SIG-M5 treated with dmso at 0.1 percent for 504 hours (cell line): Measurements from ENCODE around the gene SON.

Experiments
- DNase-seq: peaks from one replicate; lab custom pipeline; 2025; ENCODE audit not compliant: unreplicated experiment; lab: John Stamatoyannopoulos, UW

Gene SON

DNA sequence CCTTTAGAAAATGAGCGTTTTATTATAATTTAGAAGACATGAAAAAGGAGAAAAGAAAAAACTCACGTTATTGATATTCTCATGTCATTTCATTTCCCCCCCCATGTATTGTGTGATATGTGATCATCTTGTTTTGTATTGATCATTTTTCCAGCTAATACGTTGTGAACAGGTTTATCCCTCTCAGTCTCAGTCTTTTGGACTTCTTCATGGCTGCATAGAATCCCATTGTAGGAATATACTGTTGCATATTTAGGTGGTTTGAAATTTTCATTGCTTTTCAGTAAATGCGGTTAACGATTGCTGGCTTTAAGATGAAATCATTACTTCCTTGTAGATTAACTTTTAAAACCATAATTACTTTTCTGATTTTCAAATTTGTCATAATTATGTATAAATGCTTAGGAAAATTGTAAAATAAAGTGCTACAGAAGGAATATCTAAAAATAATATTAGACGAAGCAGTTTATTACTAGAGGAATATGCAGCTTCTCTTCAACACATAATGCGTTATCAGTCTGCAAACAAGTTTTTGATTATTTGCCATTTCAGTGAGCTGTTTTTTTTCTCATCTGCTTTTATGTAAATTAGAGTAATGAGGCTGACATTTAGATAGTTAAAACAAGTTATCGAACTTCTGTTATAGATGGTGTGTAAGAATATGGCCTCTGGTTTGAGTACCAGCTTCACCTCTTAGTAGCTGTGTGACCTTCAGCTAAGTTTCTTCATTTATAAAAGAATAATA, 1.8 kb downstream of the SON start:
- DNase-seq, result no peak

DNA sequence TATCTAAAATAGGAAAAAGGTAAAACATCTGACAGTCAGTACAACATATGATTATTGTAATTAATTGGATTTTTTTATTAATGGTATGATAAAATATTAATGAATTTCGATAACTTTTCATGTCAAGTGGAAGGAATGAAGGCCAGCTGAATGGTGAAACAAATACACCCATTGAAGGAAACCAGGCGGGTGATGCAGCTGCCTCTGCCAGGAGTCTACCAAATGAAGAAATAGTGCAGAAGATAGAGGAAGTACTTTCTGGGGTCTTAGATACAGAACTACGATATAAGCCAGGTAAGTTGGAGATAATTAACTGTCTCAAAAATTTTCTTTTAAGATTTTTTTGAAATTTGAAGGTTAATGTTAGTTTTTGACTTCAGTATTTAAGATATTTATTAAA, 3.2 kb downstream of the SON start:
- DNase-seq, result peak; percentile 78

DNA sequence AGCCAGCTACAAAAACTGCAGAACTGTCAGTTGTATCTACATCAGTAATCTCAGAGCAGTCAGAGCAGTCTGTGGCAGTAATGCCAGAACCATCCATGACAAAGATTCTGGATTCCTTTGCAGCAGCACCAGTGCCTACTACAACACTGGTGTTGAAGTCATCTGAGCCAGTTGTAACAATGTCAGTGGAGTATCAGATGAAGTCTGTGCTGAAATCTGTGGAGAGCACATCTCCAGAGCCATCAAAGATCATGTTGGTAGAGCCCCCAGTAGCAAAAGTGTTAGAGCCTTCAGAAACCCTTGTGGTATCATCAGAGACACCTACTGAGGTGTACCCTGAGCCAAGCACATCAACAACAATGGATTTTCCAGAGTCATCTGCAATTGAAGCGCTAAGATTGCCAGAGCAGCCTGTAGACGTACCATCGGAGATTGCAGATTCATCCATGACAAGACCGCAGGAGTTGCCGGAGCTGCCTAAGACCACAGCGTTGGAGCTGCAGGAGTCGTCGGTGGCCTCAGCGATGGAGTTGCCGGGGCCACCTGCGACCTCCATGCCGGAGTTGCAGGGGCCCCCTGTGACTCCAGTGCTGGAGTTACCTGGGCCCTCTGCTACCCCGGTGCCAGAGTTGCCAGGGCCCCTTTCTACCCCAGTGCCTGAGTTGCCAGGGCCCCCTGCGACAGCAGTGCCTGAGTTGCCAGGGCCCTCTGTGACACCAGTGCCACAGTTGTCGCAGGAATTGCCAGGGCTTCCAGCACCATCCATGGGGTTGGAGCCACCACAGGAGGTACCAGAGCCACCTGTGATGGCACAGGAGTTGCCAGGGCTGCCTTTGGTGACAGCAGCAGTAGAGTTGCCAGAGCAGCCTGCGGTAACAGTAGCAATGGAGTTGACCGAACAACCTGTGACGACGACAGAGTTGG, 7.3 kb downstream of the SON start:
- DNase-seq, result no peak

DNA sequence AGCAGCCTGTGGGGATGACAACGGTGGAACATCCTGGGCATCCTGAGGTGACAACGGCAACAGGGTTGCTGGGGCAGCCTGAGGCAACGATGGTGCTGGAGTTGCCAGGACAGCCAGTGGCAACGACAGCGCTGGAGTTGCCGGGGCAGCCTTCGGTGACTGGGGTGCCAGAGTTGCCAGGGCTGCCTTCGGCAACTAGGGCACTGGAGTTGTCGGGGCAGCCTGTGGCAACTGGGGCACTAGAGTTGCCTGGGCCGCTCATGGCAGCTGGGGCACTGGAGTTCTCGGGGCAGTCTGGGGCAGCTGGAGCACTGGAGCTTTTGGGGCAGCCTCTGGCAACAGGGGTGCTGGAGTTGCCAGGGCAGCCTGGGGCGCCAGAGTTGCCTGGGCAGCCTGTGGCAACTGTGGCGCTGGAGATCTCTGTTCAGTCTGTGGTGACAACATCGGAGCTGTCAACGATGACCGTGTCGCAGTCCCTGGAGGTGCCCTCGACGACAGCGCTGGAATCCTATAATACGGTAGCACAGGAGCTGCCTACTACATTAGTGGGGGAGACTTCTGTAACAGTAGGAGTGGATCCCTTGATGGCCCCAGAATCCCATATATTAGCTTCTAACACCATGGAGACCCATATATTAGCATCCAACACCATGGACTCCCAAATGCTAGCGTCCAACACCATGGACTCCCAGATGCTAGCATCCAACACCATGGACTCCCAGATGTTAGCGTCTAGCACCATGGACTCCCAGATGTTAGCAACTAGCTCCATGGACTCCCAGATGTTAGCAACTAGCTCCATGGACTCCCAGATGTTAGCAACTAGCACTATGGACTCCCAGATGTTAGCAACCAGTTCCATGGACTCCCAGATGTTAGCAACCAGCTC, 8.2 kb downstream of the SON start:
- no peak for DNase-seq

DNA sequence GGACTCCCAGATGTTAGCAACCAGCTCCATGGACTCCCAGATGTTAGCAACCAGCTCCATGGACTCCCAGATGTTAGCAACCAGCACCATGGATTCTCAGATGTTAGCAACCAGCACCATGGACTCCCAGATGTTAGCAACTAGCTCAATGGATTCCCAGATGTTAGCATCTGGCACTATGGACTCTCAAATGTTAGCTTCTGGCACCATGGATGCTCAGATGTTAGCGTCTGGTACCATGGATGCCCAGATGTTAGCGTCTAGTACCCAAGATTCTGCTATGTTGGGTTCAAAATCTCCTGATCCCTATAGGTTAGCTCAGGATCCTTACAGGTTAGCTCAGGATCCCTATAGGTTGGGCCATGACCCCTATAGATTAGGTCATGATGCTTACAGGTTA, 8.8 kb downstream of the SON start:
- DNase-seq, result no peak

DNA sequence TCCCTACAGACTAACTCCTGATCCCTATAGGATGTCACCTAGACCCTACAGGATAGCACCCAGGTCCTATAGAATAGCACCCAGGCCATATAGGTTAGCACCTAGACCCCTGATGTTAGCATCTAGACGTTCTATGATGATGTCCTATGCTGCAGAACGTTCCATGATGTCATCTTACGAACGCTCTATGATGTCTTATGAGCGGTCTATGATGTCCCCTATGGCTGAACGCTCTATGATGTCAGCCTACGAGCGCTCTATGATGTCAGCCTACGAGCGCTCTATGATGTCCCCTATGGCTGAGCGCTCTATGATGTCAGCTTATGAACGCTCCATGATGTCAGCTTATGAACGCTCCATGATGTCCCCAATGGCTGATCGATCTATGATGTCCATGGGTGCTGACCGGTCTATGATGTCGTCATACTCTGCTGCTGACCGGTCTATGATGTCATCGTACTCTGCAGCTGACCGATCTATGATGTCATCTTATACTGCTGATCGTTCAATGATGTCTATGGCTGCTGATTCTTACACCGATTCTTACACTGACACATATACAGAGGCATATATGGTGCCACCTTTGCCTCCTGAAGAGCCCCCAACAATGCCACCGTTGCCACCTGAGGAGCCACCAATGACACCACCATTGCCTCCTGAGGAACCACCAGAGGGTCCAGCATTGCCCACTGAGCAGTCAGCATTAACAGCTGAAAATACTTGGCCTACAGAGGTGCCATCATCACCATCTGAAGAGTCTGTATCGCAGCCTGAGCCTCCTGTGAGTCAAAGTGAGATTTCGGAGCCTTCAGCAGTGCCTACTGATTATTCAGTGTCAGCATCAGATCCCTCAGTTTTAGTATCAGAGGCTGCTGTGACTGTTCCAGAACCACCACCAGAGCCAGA, 9.5 kb downstream of the SON start:
- DNase-seq, result no peak

DNA sequence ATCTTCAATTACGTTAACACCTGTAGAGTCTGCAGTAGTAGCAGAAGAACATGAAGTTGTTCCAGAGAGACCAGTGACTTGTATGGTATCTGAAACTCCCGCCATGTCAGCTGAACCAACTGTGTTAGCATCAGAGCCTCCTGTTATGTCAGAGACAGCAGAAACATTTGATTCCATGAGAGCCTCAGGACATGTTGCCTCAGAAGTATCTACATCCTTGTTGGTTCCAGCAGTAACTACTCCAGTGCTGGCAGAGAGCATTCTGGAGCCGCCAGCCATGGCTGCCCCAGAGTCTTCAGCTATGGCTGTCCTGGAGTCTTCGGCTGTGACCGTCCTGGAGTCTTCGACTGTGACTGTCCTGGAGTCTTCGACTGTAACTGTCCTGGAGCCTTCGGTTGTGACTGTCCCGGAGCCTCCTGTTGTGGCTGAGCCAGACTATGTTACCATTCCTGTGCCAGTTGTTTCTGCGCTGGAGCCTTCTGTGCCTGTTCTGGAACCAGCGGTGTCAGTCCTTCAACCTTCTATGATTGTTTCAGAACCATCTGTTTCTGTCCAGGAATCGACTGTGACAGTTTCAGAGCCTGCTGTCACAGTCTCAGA, 10.3 kb downstream of the SON start:
- DNase-seq, result no peak

DNA sequence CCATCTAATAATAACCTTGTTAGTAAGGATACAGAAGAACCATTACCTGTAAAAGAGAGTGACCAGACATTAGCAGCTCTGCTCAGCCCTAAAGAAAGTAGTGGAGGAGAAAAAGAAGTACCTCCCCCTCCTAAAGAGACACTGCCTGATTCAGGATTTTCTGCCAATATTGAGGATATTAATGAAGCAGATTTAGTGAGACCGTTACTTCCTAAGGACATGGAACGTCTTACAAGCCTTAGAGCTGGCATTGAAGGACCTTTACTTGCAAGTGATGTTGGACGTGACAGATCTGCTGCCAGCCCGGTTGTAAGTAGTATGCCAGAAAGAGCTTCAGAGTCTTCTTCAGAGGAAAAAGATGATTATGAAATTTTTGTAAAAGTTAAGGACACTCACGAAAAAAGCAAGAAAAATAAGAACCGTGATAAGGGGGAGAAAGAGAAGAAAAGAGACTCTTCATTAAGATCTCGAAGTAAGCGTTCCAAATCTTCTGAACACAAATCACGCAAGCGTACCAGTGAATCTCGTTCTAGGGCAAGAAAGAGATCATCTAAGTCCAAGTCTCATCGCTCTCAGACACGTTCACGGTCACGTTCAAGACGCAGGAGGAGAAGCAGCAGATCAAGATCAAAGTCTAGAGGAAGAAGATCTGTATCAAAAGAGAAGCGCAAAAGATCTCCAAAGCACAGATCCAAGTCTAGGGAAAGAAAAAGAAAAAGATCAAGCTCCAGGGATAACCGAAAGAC, 11.6 kb downstream of the SON start:
- DNase-seq, result no peak

DNA sequence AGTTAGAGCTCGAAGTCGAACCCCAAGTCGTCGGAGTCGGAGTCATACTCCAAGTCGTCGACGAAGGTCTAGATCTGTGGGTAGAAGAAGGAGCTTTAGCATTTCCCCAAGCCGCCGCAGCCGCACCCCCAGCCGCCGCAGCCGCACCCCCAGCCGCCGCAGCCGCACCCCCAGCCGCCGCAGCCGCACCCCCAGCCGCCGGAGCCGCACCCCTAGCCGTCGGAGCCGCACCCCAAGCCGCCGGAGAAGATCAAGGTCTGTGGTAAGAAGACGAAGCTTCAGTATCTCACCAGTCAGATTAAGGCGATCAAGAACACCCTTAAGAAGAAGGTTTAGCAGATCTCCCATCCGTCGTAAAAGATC, 12.1 kb downstream of the SON start:
- no peak for DNase-seq

DNA sequence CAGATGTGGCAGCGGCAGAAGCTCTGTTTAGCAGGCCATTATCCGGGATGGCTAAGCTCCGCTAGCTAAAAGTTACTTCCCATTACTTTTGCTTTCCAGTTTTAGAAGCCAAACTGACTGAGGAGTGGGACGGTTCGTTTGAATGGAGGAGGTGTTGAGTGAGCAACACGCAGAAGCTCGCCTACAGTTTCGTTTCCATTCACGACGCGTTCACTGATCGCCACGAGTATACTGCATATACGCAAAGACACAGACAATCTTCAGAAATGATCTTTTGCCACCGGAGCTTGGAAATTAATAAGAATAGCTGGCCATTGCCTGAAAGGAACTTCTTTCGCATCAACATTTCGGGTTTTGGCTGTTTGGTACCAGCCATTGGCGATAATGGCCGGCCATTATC, 14.6 kb downstream of the SON start:
- DNase-seq, result no peak

DNA sequence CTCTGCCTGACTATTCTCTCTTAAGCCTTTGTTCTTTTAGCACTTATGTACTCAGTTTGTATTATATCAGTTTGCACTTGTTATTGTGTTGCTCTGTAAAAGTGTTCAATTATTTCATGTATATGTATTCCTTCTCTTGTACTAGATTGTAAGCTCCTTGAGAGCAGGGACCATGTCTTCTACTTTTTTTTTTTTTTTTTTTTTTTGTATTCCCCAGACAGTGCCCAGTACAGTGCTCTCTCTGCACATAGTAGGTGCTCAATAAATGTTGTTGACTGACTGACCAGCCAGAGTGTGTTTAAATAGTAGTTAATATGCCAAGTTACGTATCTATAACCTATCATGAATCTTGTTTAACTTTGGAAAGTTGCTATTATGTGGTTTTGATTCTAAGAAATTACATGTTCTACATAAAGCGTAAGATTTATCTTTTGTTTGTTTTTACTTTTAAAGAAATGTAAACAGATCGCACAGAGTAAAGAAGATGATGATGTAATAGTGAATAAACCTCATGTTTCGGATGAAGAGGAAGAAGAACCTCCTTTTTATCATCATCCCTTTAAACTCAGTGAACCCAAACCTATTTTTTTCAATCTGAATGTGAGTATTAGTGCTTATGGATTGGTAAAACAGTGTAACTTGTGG, 16.1 kb downstream of the SON start:
- no peak for DNase-seq

DNA sequence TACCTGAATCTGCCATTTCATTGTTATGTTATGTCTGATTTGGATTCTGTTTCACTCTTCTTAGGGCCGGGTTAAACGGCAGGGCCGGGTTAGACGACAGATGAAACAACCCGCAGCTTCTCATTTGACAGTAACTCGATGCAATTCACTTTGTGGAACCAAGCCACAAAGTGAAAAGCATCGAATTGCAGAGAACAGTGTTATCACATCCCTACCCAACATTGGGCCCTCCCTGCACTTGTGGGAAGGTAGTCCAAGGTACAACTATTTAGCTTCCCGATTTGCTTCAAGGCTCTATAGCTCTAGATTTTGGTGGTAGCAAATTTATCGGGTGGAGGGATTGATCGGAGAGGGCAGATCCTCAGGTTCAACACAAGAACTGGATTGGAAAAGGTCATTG, 17.0 kb downstream of the SON start:
- DNase-seq, result no peak

DNA sequence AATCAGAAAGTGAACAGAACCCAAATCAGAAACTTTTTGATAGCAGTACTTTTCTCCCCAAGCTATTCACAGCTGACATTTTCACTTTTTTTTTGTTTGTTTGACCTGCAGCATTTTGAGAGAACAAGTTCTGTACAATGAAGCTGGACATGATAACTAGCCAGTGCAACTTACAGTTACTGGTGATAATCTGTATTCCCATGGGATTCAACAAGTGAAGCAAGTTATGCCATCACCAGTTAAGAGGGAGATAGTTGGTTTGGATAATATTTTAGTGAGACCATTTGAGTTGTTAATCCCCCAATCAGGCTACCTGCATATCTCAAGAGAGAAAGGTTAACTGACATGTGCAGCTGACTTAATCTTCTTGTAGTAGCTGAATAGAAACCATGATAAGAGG, 18.1 kb downstream of the SON start:
- no peak for DNase-seq

DNA sequence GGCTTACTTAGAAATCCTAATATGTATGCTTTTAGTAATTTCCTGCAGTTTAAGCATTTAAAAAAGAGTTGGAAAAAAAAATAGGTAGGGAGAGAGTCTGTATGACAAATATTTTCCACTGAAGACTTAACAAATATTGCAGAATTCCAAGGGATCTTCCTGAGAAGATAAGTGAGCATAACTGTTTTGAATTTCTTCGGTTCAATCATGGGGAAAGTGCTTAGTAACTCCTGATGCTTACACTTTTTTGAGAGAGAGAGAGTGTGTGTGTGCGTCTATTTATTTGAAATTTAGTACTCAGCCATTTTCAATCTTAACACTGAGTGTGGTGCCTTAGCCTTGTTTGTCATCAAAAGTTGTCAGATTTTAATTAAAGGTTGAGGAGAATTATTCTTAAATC, 18.5 kb downstream of the SON start:
- DNase-seq, result no peak

DNA sequence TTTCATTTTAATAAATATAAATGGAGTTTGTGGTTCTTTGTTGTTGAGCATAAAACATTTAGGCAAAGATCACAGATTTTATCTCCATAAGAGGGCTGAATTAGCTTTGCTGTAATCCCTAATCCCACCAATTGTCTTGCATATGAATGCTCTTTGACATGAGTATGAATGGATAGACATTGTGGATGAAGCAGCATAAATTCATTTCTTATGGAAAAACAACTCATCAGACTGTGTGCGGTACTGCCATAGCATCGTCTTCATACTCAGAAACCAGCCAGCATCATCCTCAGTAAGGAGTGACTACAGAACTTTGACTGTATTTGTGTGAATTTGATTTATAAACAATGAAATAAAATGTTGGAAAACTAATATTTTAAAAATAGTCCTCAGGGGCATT, 19.6 kb downstream of the SON start:
- DNase-seq, result no peak

DNA sequence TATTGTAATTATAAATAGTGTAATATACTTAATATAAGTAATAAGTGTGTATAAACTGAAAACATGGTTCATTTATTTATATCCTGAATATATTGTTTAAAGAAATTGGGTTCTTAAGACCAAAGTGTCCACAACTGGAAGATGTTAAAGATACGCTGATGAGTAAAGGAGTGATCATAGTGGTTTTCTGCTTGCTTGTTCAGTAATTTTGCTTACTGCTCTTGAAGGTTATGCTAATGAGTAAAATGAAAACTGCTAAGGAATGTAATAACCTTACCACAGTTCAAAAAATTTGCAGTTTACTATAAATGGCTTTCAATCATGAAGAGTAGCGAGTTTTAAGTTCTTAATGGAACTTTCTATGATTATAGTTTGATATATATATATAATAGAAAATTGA, 23.7 kb downstream of the SON start:
- no peak for DNase-seq

DNA sequence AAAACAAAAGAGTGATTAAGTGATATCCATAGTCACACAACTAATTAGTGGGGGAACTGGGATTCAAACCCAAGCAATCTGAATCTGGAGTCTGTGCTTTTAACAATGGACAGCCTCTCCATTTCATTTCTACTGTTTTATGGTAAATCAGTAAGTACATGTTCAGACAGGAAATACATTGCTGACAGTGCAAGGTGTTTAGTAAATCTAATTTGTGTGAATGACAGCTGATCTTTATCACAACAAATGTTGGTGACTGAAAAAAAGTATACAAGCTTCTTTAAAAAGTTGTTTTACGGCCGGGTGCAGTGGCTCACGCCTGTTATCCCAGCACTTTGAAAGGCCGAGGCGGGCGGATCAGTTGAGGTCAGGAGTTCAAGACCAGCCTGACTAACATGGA, 25.1 kb downstream of the SON start:
- no peak for DNase-seq

DNA sequence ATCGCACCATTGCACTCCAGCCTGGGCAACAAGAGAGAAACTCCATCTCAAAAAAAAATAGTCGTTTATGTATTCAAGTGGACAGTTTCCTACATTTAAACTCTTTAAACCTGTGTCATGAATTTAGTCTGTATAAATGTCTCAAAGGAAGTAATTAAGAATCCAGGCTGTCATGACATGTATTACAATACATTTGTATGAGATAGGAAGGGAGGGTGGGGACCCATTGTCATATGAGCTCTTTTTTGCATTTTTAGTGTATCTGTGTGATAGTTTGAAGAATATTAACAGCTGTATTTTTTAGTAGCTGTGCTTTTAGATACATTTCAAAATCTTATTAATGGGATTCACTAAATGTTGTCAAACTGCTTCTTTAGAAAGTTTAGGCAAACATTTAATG, 25.6 kb downstream of the SON start:
- DNase-seq, result no peak

DNA sequence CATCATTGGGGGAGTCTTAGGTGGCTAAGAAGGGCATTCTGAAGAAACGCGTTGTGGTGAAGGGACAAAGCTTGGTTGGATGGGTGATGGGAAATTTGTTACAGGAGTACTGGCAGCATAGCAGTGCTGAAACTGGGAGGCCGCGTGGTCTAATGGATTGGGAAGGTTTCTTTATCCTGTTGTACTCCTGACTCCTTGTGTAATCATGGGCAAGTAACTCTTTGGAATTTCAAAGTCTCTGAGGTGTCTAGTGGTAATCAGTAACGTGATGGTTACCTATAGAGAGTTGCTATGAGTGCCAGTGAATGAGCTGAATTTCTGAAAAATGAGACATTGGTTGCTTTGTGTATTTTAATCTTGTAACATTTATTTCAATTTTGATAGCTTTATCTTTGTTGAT, 27.2 kb downstream of the SON start:
- no peak for DNase-seq
